Stimulated activated CD8-positive, alpha-beta memory T cell treated with anti-CD3 and anti-CD28 coated beads, Interleukin-15, amount 100 ng/mL, for 4 hours (primary cell): ENCODE measurements around the gene DMWD.

Experiments used
- DNase-seq, 2 donors: peaks; one replicate each; pipeline ENCODE4 v3.0.0-alpha.2; 2020; ENCODE audit warnings: low read depth in 2 of 2

Gene DMWD, protein sequence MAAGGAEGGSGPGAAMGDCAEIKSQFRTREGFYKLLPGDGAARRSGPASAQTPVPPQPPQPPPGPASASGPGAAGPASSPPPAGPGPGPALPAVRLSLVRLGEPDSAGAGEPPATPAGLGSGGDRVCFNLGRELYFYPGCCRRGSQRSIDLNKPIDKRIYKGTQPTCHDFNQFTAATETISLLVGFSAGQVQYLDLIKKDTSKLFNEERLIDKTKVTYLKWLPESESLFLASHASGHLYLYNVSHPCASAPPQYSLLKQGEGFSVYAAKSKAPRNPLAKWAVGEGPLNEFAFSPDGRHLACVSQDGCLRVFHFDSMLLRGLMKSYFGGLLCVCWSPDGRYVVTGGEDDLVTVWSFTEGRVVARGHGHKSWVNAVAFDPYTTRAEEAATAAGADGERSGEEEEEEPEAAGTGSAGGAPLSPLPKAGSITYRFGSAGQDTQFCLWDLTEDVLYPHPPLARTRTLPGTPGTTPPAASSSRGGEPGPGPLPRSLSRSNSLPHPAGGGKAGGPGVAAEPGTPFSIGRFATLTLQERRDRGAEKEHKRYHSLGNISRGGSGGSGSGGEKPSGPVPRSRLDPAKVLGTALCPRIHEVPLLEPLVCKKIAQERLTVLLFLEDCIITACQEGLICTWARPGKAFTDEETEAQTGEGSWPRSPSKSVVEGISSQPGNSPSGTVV

DNA sequence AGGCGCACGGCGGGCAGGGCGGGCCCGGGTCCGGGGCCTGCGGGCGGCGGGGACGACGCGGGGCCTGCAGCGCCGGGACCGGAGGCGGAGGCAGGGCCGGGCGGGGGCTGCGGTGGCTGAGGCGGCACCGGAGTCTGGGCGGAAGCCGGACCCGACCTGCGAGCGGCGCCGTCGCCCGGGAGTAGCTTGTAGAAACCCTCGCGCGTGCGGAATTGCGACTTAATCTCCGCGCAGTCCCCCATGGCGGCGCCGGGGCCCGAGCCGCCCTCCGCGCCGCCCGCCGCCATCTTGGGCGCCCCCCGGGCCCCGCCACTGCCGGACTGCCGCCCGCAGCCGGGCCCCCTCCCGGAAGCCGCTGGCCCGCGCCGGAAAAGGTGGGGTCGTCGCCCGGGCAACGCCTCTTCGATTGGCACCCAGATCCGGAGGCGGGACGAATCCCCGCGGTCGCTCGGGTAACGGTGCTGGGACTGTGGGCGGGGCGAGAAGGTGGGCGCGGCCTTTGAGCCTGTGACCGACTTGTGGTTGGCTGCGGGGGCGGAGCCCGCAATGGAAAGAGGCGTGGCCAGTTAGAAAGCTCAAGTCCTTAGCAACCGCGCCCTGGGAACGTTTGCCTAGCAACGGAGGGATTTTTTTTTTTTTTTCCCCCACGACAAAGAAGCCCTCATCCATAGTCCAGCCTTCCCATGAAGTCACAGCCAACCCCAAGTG lies at the start of gene DMWD:
Gene DMWD, minus strand, starts transcription at position 376 of the 708 bp plus-strand sequence. Its CDS starts 89 bp downstream, at position 287.
- peak; percentile 99 for DNase-seq

DNA sequence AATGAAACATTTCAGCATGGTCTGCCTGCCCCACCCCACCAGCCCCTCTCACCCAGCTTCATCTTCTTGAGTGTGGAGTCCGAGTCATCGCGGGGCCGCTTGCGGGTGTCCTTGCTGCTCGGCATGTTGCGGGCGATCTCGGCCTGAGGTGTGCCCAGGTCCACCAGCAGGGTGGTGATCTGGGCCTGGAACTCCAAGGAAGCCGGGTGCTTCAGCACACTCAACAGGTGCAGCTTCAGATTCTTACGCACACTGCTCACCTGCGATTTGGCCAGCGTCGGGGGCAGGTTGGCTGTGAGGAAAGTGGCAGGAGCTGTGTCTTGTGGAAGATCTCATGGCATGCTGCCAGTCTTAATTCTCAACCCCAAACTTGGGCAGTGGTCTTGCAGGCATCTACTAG lies 49.6 kb upstream of the DMWD start:
- no peak for DNase-seq

DNA sequence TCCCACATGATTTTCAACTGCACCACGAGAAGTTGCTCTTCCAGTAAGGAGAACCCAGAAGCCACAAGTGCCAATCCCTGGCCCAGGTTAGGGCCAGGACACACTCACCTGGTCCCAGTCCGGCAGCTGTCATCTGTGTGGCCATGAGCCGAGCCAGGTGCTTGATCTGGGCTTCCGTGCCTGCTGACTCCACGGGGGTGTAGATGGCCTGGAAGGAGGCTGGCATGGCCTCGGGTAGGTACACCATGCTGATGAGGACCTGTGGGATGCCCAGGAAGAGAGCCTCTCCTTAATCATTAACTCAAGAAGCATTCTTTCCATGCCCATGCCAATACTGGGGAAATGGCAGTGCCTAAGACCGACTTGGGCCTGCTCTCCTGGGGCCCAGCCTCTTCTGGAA lies 42.3 kb upstream of the DMWD start:
- DNase-seq: no peak

DNA sequence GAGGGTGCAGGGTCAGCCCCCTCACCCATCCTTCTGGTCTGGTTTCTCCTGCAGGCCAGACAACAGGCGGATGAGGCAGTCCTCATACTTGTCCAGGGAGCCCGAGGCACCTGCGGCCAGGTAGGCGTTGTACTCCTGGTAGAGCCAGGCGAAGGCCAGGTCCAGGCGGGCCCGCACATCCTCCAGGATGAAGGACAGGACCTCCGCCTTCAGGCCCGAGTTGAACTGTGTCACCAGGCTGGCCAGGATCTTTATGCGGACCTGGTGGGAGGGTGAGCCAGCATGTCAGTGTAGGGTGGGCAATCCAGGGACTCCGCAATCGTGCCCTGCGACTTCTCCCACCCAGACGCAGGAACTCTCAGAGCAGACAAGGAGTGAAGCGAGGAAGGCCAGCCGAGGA lies 36.3 kb upstream of the DMWD start:
- DNase-seq: no peak

DNA sequence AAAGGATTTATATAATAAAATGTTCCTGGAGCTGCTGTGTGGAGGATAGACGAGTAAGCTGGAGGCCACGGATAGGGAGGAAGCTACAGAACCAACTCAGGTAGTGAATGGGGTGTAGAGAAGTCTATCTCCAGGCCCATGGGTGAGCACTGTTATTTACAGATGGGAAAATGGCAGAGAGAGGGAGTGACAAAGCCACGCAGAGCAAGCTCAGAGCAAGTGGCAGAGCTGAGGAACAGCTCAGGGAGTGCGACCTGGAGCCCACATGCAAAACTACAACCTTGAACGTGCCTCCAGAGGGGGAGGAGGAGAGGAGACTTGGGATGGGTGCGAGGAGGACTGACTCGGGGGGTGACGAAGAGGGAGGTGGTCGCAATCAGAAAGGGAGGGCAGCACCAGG lies 35.9 kb upstream of the DMWD start:
- DNase-seq: no peak

DNA sequence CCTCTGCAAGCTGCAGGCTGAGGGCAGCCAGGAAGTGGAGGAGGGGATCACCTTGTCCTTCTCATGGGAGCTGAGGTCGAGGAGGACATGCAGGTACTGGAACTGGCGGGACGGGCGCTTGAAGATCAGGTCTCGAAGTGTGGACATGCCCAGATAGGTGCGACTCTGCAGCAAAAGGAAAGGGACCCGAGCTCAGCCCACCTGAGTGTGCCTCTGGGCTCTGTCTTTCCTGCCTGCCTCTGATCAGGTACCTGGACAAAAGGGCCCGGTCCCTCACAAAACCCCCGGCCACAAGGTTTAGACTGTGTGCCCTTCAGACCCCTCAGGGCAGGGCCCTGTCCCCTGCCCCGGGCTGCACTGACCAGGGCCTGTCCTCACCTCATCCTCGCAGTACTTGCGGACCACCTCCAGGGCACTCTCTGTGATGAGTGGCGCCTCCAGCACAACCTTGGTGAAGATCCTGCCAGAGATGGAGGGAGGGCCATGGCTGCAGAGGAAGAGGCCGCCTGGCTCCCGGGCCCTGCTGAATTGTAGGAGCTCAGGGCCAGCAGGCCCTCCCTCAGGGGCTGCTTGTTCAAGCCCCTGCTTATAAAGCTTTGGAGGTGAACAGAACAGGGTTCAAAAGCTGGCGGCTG lies 34.9 kb upstream of the DMWD start:
- DNase-seq: no peak

DNA sequence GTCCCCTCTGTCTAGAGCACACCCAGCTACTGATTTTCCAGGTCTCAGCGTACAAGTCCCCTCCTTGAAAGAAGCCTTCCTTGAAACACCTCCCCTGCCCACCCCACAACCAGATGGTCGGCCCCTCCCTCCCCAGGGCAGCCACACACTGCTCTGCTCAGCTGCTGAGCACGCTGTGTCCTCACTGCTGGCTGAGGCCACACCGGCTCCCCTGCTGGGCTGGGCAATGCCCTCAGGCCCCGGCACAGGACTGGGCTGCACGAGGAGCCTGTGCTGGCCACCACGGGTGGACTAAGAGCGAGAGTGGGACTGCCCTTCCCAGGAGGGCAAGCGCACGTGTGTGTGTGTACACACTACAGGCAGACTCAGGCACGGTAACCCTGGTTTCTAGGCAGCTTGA lies 34.3 kb upstream of the DMWD start:
- DNase-seq: no peak

DNA sequence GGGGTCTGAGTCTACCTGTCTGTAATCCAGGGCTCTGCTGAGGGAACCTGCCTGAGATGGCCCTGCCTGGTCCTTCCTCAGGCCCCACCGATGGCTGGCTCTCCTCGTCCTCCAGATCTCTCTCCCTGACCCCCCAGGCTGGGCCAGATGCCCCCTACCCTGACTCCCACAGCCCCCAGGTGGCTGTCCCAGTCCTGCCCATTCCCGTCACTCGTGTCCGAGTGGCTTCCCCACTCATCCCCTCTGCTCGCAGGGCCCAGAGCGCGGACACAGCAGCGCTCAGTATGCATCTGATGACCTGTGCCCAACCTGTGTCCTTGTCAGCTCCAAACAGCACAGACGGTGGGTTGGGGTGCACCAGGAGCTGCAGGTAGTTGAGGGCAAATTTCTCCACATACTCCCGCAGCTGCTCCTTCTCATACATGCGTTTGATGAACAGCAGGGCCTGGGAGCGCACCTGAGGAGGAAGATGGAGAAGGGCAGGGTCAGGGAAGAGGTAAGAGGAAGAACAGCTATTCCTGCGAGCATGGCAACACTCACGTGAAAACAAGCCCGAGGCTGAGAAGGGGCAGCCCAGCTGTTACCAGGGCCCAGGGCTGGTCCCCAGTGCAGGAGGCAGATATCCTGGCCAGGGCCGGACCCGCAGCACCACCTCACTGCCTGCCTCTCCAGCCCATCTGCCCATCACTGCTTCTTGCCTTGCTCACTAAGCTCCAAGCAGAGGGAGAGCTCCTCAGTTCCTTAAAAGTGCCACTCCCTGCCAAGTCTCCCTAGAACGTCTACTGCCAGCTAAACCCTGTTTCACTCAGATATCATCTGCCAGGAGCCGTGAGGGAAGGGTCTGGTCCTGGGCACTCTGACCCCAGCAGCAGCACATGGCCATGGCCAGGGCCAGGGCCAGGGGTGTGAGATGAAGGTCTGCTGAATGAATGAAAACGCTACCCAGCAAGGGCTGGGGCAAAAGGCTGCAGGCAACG lies 33.6 kb upstream of the DMWD start:
- no peak for DNase-seq

DNA sequence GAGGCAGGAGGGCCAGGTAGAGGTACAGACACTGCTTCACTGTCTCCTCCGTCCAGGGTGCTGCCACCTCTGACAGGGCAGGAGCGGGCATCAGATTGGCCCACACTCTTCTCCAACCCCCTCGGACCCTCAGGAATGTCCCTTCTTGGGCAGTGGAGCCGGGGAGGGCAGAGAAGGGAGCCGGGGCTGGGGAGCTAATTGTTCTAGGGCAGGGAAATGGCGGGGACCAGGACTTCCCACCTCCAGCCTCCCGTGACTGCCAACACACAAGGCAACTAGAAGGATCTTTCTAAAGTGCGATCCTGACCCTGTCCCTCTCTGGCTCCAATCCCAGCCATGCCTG lies 32.6 kb upstream of the DMWD start:
- DNase-seq: no peak

DNA sequence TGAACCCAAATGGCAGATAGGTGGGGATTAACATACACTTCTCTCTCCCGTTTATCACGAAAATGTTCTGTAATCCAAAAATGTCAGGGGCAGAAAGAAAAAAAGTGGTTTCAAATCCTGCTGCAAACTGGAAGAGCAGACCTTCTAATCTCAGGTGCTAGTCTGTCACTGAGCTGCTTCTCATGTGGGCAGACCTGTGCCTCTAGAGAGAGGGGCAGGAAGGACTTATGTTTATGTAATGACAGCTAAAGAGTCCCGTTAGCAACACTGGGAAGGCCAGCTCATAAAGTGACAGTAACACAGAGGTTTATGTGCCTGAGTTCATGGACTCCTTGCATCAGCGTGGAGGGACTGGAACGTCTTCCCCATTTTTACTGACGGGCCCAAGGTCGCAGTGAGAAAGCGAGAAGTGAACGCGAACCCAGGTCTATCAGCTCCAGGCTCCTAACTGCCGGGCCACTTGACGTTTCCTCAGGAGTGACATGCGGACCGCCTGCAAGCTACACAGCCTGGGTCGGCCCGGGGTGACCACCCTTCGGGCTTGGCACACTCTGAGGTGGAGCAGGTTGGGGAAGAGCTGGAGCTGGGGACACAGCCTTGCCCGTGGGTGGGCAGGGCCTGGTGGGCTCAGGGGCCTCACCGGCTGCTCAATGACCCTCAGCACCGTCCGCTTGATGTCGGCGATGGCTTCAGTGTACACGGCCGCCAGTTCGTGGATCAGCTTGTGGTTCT lies 32.1 kb upstream of the DMWD start:
- DNase-seq: no peak

DNA sequence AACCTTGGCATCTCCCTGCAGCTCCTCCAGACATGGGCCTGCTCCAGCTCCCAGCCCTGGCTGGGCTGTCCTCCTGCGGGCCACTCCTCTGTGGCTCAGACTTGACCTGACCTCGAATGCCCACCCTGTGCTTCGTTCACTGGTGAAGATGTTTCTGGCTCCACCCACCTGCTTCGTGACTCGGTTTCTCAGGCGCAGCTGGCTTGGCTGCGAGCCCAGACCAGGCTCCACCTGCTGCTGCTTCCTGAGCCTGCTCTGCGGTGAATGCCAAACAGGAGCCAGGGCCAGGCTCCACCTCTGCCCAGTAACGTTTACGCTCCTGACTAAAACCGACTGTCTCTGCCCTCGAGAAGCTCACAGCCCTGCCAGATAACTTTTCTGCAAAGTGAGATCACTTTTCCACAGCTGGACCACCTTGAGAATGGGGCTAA lies 31.4 kb upstream of the DMWD start:
- no peak for DNase-seq

DNA sequence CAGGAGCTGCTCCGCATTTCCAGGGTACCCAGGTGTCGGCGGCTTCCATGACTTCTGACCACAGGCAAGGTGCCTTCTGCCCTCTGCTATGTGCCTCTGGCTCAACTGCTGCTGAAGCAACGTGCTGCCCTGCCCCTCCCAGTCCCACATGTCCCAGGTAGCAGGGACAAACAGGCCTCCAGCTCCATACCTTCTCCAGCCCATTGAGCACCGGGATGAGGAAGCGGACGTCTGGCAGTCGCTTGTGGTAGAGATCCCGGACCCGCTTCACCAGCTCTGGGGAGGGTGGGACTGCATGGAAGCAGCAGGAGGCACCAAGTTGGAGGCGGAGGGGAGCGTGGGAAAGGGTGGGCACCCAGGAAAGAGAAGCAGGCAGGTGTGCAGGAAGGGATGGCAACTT lies 30.5 kb upstream of the DMWD start:
- DNase-seq: no peak

DNA sequence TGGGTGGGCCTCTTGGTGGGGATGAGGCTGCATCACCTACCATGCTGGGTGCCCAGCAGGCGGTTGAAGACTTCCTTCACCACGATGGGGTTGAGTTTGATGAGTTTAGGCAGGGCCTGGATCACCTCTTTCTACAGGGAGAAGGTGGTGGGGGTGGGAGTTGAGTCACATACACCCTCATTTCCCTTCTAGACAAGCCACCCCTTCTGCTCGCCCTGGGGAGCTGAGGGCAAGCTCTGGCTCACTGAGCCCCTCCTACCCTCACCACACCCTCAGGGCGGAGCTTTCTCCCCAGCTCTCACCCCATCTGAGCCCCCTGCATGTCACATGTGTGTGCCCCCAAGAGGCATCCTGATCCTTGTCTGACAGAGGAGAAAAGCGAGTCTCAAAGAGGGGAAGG lies 30.1 kb upstream of the DMWD start:
- DNase-seq: no peak

DNA sequence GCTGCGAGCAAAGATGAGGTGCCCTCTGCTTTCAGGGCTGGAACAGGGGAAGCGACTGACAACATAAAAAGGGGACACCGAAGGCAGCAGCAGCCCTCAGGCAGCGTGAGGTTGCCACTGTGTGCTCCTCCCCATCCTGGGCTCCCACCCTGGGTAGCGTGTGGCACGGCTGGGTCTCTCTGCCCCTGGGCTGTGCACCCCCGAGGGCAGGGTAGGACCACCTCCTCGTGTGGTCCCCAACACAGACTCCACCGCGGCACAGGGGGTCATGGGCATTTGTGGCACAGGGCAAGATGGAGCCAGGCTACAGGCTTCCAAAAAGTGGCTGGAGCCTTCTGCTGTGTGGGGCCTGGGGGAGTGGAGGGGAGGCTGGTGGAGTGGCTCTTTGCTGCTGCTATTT lies 28.9 kb upstream of the DMWD start:
- no peak for DNase-seq

DNA sequence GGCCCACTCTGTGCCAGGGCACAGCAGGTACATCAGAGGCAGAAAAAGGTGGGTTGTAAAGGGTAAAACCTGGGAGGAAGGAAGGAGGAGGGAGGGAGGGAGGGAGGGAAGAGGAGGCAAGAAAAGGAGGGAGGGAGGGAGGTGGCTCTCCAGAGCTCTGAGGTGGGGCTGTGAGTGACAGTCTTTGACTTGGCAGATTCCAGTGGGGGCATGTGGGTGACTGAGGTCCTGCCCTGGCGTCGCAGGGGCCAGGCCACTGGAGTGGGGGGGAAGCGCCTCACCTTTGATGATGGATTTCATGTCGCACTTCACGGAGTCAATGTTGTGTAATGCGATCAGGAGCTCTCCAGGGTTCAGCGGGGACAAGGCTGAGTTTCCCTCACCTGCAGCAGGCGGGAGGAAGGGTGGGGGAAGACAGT lies 28.5 kb upstream of the DMWD start:
- DNase-seq: no peak

DNA sequence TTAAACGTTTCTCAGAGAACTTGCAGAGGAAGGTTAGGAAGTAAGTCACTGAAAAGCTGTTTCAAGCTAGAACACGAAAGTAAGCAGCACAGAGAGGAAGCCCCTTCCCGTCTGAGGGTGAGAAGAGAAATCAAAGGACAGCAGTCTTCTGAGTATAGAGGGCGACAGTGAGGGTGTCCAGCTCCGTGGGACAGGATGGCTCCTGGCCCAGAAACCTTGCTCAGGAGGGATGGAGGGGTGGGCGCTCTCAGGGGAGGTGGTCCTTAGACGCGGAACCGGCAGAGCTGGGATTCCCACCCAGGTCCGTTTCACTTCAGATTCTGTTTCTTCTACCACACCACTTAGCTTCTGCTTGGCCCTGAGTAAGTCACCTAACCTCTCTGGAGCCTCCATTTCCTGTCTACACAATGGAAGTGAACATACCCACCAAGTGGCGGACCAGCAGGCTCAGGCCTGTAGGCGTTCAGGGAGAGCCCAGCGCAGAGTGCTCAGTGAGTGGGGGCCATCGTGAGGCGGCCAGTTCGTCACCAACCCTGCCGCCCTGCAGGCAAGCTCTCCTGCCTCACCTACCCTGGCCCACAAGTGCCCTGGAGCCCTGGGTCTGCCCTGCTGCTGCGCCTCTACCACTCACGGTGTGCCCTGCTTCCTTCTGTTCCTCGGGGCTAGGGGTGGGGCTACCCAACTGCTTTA lies 27.9 kb upstream of the DMWD start:
- no peak for DNase-seq

DNA sequence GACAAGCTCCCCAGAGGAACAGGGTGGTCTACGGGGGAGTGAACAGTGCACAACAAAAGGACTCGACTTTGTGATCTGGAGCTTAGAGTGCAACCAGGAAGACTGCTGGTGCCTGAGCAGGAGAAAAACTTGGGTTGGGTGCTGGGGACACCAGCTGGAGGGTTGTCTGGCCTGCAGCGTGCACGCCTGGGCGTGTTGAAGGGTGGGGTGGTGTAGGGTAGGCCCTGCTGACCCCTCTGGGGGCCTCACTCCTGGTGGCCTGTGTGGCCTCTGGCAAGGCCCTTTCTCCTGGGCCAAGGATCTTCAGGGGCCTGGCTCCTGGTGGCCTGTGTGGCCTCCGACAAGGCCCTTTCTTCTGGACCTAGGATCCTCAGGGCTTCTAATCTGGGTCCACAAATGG lies 27.1 kb upstream of the DMWD start:
- no peak for DNase-seq

DNA sequence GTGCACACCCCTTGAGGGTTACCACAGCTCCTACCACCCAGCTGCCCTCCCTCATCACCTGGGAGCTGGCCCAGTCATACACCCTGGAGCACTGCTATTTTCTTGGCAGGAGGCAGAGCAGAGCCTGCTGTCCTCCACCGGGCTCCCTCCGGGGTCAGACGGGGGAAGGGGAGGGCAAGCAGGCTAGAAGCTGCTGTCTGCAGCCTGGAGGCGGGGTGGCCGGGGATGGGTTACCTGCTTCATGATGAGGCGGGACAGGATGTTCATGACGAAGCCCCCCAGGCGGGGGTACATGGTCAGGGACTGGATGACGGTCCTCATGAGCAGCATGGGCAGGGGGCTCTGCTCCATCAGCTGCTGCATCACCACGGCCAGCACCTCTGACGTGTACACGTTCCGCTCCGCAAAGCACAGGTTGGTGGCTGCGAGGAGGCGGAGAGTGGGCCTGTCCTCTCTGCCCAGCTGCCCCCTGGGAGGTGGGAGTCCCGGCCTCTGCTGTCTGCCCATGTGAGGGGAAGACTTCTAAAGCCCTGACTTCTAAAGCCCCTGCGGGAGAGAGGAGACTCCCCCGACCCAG lies 25.2 kb upstream of the DMWD start:
- DNase-seq: no peak

DNA sequence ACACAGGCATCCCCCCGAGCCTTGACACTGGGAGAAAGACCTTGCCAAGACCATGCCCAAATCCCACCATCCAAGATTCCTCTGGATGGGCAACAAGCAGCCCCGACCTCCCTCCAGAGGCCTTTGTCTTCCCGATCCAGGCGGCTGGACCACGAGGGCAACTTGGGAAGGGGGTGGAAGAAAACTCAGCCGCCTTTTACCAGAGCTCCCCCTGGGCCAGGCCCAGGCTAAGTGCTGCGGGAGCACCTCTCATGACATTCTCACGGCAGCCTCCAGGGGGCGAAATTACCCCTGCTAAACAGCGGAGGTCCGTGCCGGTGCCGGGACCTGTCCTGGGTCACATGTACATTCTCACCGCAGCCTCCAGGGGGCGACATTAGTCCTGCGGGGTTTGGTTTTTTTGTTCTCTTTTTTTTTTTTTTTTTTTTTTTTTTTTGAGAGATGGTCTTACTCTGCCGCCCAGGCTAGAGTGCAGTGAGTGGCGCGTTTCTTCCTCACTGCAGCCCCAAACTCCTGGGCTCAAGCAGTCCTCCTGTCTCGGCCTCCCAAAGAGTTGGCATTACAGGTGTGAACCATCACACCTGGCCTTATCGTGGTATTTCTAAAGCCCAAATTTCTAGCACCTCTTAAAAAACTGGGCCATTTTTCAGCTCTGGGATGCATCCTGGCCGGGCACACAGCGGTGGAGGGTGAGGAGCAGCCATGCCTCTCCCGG lies 24.5 kb upstream of the DMWD start:
- DNase-seq: peak; percentile 85 to 91
